Type B pancreatic cell (in vitro differentiated cells): ENCODE measurements around the gene CERS6. TPM values are rescaled to one million over a fixed set of nuclear protein-coding genes. Genes with fewer than 3 reads are reported as not detected.

ENCODE experiments used
- DNase-seq: peaks from one replicate; pipeline ENCODE4 v3.0.0; 2021; ENCODE audit warnings: mixed read lengths; ENCODE audit not compliant: unreplicated experiment; ENCODE audit errors: extremely low spot score
- H3K27ac Mint-ChIP-seq: 2 replicates; pipeline ENCODE4 v1.8.0; 2021; ENCODE audit warnings: mild to moderate bottlenecking, mixed read lengths
- H3K27me3 Mint-ChIP-seq: 2 replicates; pipeline ENCODE4 v1.8.0; 2021; ENCODE audit warnings: mixed read lengths
- H3K36me3 Mint-ChIP-seq: 2 replicates; pipeline ENCODE4 v1.8.0; 2021; ENCODE audit warnings: mixed read lengths
- H3K4me1 Mint-ChIP-seq: one replicate; pipeline ENCODE4 v1.8.0; 2021; ENCODE audit warnings: mixed read lengths; ENCODE audit not compliant: unreplicated experiment
- H3K4me3 Mint-ChIP-seq: 2 replicates; pipeline ENCODE4 v1.8.0; 2021; ENCODE audit warnings: mild to moderate bottlenecking, mixed read lengths
- H3K9me3 Mint-ChIP-seq: 2 replicates; pipeline ENCODE4 v1.8.0; 2021; ENCODE audit warnings: mixed read lengths
- CTCF ChIP-seq: fragments of 200-600 bp; sonication (generic); conservative IDR thresholded peaks from 2 replicates; pipeline ENCODE4 v1.5.0; 2021; ENCODE audit warnings: antibody characterized with exemption, mild to moderate bottlenecking
- total RNA-seq: library from RNA; stranded (reverse); gene quantifications from 2 replicates; pipeline ENCODE4 v1.2.1, GENCODE V29; 2021; ENCODE audit warnings: low replicate concordance

CERS6 gene
- total RNA-seq, 1 donor from 2014 or later = 43.0 TPM

DNA sequence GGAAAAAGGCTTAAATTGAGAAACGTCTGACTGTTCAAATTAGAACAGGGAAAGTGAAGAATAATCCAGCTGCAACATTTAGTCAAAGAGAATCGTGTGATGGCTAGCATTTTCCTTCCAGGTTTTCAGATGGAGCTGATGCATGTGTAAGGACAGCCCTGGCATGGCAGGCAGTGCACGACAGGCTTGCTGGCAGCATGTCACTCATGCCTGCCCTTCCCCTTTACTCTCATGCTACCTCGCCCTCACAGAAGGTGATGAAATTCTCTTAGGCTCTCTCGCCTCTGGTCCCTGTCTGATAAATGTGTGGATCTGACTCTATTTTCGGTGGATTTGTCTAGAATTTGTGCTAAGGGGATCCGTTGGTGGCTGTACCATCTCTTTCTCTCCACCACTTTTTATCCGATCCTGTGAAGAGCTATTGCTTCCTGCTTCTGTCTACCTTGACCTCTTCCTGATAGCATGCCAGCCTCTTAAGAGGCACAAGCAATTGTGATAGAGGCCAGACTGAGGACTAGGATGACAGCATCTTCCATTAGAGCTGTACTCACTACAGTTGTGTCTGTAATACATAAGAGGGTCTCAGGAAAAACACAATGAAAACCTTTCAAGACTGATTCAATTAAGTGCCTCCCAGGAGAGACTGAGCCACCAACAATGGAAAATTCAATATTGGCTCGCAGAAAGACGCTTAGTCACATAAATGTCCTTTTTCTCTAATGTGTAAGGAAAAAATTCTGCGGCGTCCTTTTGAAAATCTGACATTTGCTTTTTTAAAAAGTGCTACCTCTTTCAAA is 280.8 kb downstream of the CERS6 start:
- Mint-ChIP-seq H3K27ac (no peak overlapping the region), H3K4me1 (peaks cover 34% of the 10 kb centered on the region), H3K4me3 (no peak overlapping the region), H3K27me3 (no peaks in the 10 kb centered on the region), H3K9me3 (no peaks in the 10 kb centered on the region), H3K36me3 (peaks cover 20% of the 10 kb centered on the region)
- no peak for DNase-seq
- no peak for TF ChIP-seq CTCF

DNA sequence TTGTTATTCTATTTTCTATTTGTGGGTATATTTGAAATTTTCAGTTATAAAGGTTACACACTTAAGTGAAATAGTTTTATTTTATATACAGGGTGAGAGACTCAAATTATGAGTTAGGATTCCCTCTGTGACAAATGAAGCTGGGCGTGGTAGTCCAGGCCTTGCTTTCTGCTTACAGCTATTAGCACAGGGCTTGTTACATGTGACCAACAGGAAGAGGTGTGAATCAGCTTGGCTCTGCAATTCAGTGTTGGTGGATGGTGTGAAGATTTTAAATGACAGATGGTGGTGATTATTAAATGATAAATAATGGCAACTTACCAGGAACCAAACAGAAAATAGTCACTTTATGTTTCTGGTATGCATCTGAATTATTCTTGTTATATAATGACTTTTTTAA is 282.0 kb downstream of the CERS6 start:
- Mint-ChIP-seq H3K36me3 (peaks cover 20% of the 10 kb centered on the region), H3K4me3 (no peak overlapping the region), H3K4me1 (peaks cover 29% of the 10 kb centered on the region), H3K9me3 (no peaks in the 10 kb centered on the region), H3K27ac (no peak overlapping the region), H3K27me3 (no peaks in the 10 kb centered on the region)
- DNase-seq = no peak
- no peak for TF ChIP-seq CTCF

DNA sequence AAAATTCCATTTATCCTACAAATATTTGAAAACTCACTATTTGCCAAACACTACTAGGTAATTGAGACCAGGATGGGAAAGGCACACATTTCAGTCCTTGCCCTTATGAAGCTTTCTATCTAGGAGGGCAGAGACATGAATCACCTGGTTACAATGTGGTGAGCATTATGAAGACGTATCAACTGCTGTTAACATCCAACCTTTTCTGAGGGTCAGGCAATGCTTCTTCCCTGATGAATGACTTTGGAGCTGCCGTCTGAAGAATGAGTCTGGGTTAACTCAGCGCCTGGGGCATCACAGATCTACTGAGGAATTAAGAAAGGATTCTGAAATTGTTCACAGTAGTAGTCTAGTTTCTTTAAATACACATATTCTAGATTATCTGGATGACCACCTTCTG is 284.3 kb downstream of the CERS6 start:
- Mint-ChIP-seq H3K9me3 (no peaks in the 10 kb centered on the region), H3K27ac (no peak overlapping the region), H3K27me3 (no peaks in the 10 kb centered on the region)

DNA sequence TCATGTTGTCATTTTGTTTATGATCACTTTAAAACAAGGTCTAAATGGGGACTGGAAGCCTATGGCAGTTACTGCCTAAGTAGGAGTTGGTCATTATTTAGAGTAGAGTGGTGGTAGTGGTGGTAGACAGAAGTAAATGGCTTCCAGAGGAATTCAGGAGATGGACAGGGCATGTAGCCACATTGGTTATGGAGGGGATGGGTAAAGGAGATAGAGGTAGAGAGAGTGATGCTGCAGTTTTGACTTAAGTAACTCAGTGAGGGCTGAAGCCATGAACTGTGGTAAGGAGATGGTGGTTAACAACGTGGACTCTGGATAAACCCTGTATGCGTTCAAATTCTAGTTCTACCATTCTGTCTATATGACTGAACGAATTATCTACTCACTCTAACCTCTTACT is 284.7 kb downstream of the CERS6 start:
- TF ChIP-seq CTCF = no peak
- Mint-ChIP-seq H3K9me3 (no peaks in the 10 kb centered on the region), H3K27ac (no peak overlapping the region), H3K27me3 (no peaks in the 10 kb centered on the region), H3K4me3 (no peak overlapping the region), H3K36me3 (peaks cover 13% of the 10 kb centered on the region), H3K4me1 (peaks cover 21% of the 10 kb centered on the region)
- DNase-seq = no peak

More for the DNA sequence above, 284.3 kb downstream of the CERS6 start:
- H3K36me3 Mint-ChIP-seq = peaks cover 11% of the 10 kb centered on the region
- peaks cover 21% of the 10 kb centered on the region for H3K4me1 Mint-ChIP-seq
- no peak for DNase-seq
- TF ChIP-seq CTCF = no peak
- no peak overlapping the region for H3K4me3 Mint-ChIP-seq

GRCh38 chr2:168742258-168742932 is 286.3 kb downstream of the CERS6 start:
- no peaks in the 10 kb centered on the region for H3K27me3 Mint-ChIP-seq
- peaks cover 15% of the 10 kb centered on the region for H3K36me3 Mint-ChIP-seq
- TF ChIP-seq CTCF = no peak
- no peak overlapping the region for H3K4me3 Mint-ChIP-seq
- H3K27ac Mint-ChIP-seq = no peak overlapping the region
- no peak for DNase-seq
- peaks cover 12% of the 10 kb centered on the region for H3K4me1 Mint-ChIP-seq
- no peaks in the 10 kb centered on the region for H3K9me3 Mint-ChIP-seq
